Panc1 (cell line): ENCODE results near the gene GNB1.

Experiments used
- CTCF ChIP-seq: fragments of 450-650 bp; IDR thresholded peaks from 2 replicates; pipeline ENCODE4 v1.5.1; 2017; ENCODE audit warnings: mild to moderate bottlenecking
- POLR2AphosphoS5 ChIP-seq: IDR thresholded peaks from 2 replicates; pipeline ENCODE4 v1.6.1; 2012; ENCODE audit warnings: mild to moderate bottlenecking, low read depth, low read length, moderate library complexity
- REST ChIP-seq, 2 experiments: IDR thresholded peaks; 2 replicates each; pipeline ENCODE4 v1.6.1; 2011 to 2012; ENCODE audit warnings: low read depth in 2 of 2, control low read depth in 1 of 2, low read length in 1 of 2, mild to moderate bottlenecking in 1 of 2, moderate library complexity in 1 of 2; ENCODE audit not compliant: insufficient read depth in 1 of 2
- SIN3A ChIP-seq: IDR thresholded peaks from 2 replicates; pipeline ENCODE4 v1.6.1; 2012; ENCODE audit warnings: low read depth, mild to moderate bottlenecking, low read length, moderate library complexity, borderline replicate concordance; ENCODE audit not compliant: insufficient read depth
- TCF7L2 ChIP-seq: IDR thresholded peaks from 2 replicates; pipeline ENCODE4 v1.6.1; 2011; ENCODE audit warnings: mild to moderate bottlenecking, low read depth, low read length, inconsistent platforms

GRCh38 chr1:1883092-1883873 lies 7.6 kb downstream of the GNB1 start:
- TF ChIP-seq CTCF (no peak), SIN3A (no peak), TCF7L2 (no peak), POLR2AphosphoS5 (no peak), REST (IDR thresholded peaks at IDR 0.05; ENCODE audit: insufficient read depth in 1 of 2, low read depth in 2 of 2, low read length in 1 of 2) (no peak)
